PC-3 (cell line): ENCODE data around the gene CASZ1. TPM values are rescaled to one million over a fixed set of nuclear protein-coding genes. Genes with fewer than 3 reads are reported as not detected.

Experiments used
- ATAC-seq: fragments of 200-7000 bp; cut with Tn5 transposase; 2 replicates; pipeline ENCODE4 v1.9.1; 2020; ENCODE audit warnings: mild to moderate bottlenecking, moderate library complexity
- BruUV-seq: library from RNA; stranded (reverse); fragments of 400-500 nt; replicated peaks from 2 replicates; lab custom pipeline; 2021; lab: Mats Ljungman, UMichigan
- CTCF ChIA-PET: fragments of 300-600 bp; sonication (Branson Sonifier 250); formaldehyde crosslinking; loops from one replicate; lab custom pipeline; 2022; ENCODE audit warnings: antibody characterized with exemption; lab: Charles Lee
- POLR2A ChIA-PET: fragments of 300-600 bp; sonication (Branson Sonifier 250); formaldehyde crosslinking; loops from one replicate; lab custom pipeline; 2022; ENCODE audit warnings: antibody characterized with exemption; ENCODE audit not compliant: unreplicated experiment; lab: Charles Lee
- DNase-seq: peaks from one replicate; pipeline ENCODE4 v3.0.0-alpha.2; 2015
- H2AFZ ChIP-seq: fragments of 300-600 bp; sonication (generic); 2 replicates; pipeline ENCODE4 v1.6.0; 2016; ENCODE audit warnings: antibody characterized with exemption, low read length
- H3F3A ChIP-seq: fragments of 300-600 bp; sonication (generic); one replicate; pipeline ENCODE4 v1.6.0; 2017; ENCODE audit warnings: antibody characterized with exemption, low read length, control low read depth, mild to moderate bottlenecking; ENCODE audit not compliant: unreplicated experiment
- H3K27ac ChIP-seq: fragments of 300-600 bp; sonication (generic); 2 replicates; pipeline ENCODE4 v1.5.1; 2016; ENCODE audit warnings: mild to moderate bottlenecking, low read length
- H3K27me3 ChIP-seq: fragments of 300-600 bp; sonication (generic); 2 replicates; pipeline ENCODE4 v1.6.1; 2016; ENCODE audit warnings: low read length, mixed read lengths
- H3K36me3 ChIP-seq: fragments of 300-600 bp; sonication (generic); 2 replicates; pipeline ENCODE4 v1.6.1; 2016; ENCODE audit warnings: low read depth, mixed run types, low read length, mixed read lengths
- H3K4me1 ChIP-seq: fragments of 300-600 bp; sonication (generic); 2 replicates; pipeline ENCODE4 v1.5.1; 2016; ENCODE audit warnings: low read length; ENCODE audit not compliant: insufficient read depth
- H3K4me2 ChIP-seq: fragments of 300-600 bp; sonication (generic); 2 replicates; pipeline ENCODE4 v1.6.0; 2016; ENCODE audit warnings: low read length
- H3K4me3 ChIP-seq: fragments of 300-600 bp; sonication (generic); 2 replicates; pipeline ENCODE4 v1.5.1; 2016; ENCODE audit warnings: mild to moderate bottlenecking, low read length, mixed read lengths
- H3K79me2 ChIP-seq: fragments of 300-600 bp; sonication (generic); 2 replicates; pipeline ENCODE4 v1.6.1; 2017; ENCODE audit warnings: low read length, mixed read lengths
- H3K9ac ChIP-seq: fragments of 300-600 bp; sonication (generic); 2 replicates; pipeline ENCODE4 v1.6.0; 2016; ENCODE audit warnings: mild to moderate bottlenecking, low read length
- H3K9me2 ChIP-seq: fragments of 300-600 bp; sonication (generic); replicated peaks from 2 replicates; pipeline ENCODE4 v1.6.1; 2016; ENCODE audit warnings: mixed run types, low read length, mixed read lengths
- H3K9me3 ChIP-seq: fragments of 300-600 bp; sonication (generic); 2 replicates; pipeline ENCODE4 v1.6.1; 2016; ENCODE audit warnings: low read length, mixed read lengths
- H4K20me1 ChIP-seq: fragments of 300-600 bp; sonication (generic); 2 replicates; pipeline ENCODE4 v1.6.1; 2016; ENCODE audit warnings: low read length, mixed read lengths
- CTCF ChIP-seq: fragments of 300-600 bp; sonication (generic); conservative IDR thresholded peaks from 2 replicates; pipeline ENCODE4 v1.5.1; 2017; ENCODE audit warnings: antibody characterized with exemption, low read depth, mild to moderate bottlenecking, low read length
- EZH2 ChIP-seq: fragments of 300-600 bp; sonication (generic); IDR thresholded peaks from one replicate; pipeline ENCODE4 v1.6.1; 2017; ENCODE audit warnings: antibody characterized with exemption, mild to moderate bottlenecking, low read length; ENCODE audit not compliant: unreplicated experiment
- EZH2phosphoT487 ChIP-seq: fragments of 300-600 bp; sonication (generic); IDR thresholded peaks from 2 replicates; pipeline ENCODE4 v1.6.1; 2018; ENCODE audit warnings: mild to moderate bottlenecking, antibody characterized with exemption, low read length, borderline replicate concordance
- intact Hi-C: fragments of 100-400 bp; cut with micrococcal nuclease; formaldehyde crosslinking; loops from 2 replicates; pipeline ENCODE4 v1.9.0; 2023
- total RNA-seq: library from RNA; depleted of rRNA; stranded (reverse); fragments of >200 nt; gene quantifications from 2 replicates; pipeline ENCODE4 v1.2.3, GENCODE V29; 2014

Gene CASZ1
- total RNA-seq, 1 experiment from 2014 or later = 12.8 TPM

- Histone ChIP-seq H3K4me2 (no peak overlapping the region), H3F3A (no peaks in the 10 kb centered on the region), H3K9ac (no peak overlapping the region), H4K20me1 (no peaks in the 10 kb centered on the region), H3K9me2 (no peaks in the 10 kb centered on the region), H3K27me3 (no peaks in the 10 kb centered on the region), H3K4me3 (no peak overlapping the region), H3K9me3 (no peaks in the 10 kb centered on the region), H2AFZ (no peak overlapping the region), H3K4me1 (peaks cover 2% of the 10 kb centered on the region), H3K36me3 (no peaks in the 10 kb centered on the region), H3K79me2 (no peaks in the 10 kb centered on the region), H3K27ac (no peak overlapping the region)
- DNase-seq = no peak
- TF ChIP-seq EZH2phosphoT487 (no peak), CTCF (no peak), EZH2 (no peak)
- no TSS peak for BruUV-seq
- CTCF ChIA-PET = no interaction called here
- no peak for ATAC-seq
- POLR2A ChIA-PET = no interaction called here
- intact Hi-C loops = no loop called here
These were observed 126.9 kb downstream of the CASZ1 start for GRCh38 chr1:10669570-10669969.

- no peak for DNase-seq
- H4K20me1 ChIP-seq = no peaks in the 10 kb centered on the region
- no peak overlapping the region for H3K4me2 ChIP-seq
- no peak overlapping the region for H3K27ac ChIP-seq
- no peak overlapping the region for H2AFZ ChIP-seq
- H3K27me3 ChIP-seq = no peaks in the 10 kb centered on the region
- H3K9me3 ChIP-seq = no peaks in the 10 kb centered on the region
- no TSS peak for BruUV-seq
- ChIA-PET POLR2A (no interaction called here), CTCF (no interaction called here)
- H3K4me3 ChIP-seq = no peak overlapping the region
- no peaks in the 10 kb centered on the region for H3F3A ChIP-seq
- no peaks in the 10 kb centered on the region for H3K4me1 ChIP-seq
- H3K9ac ChIP-seq = no peak overlapping the region
- H3K9me2 ChIP-seq = no peaks in the 10 kb centered on the region
- ATAC-seq = no peak
- TF ChIP-seq CTCF = no peak
- no peak for TF ChIP-seq EZH2
- TF ChIP-seq EZH2phosphoT487 = no peak
- no peaks in the 10 kb centered on the region for H3K36me3 ChIP-seq
- intact Hi-C loops = no loop called here
- no peaks in the 10 kb centered on the region for H3K79me2 ChIP-seq
These were observed 128.3 kb downstream of the CASZ1 start for GRCh38 chr1:10667861-10668761.
